ENCODE results near the gene SPATA13.

DNA sequence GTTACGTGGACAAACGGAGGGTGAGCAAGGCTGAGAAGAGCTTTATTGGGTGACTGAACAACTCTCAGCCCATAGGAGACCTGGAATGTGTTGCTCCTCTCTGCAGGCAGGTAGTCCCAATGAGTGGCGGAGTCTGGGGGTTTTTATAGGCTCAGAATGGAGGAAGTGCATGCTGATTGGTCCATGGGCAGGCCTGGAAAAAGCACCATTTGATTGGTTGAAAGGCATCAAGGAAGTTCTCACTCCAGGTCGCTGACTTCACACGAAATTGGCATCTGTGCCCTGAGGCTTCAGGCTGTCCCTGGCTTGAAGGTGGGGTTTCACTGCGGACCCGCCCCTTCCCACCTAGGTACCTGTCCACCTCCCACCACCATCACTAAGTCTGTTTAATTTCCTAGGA, 65.4 kb downstream of the SPATA13 start:
- no peak for TF ChIP-seq POLR2A (IDR thresholded peaks at IDR 0.05)
- TF ChIP-seq, protein P1, sequence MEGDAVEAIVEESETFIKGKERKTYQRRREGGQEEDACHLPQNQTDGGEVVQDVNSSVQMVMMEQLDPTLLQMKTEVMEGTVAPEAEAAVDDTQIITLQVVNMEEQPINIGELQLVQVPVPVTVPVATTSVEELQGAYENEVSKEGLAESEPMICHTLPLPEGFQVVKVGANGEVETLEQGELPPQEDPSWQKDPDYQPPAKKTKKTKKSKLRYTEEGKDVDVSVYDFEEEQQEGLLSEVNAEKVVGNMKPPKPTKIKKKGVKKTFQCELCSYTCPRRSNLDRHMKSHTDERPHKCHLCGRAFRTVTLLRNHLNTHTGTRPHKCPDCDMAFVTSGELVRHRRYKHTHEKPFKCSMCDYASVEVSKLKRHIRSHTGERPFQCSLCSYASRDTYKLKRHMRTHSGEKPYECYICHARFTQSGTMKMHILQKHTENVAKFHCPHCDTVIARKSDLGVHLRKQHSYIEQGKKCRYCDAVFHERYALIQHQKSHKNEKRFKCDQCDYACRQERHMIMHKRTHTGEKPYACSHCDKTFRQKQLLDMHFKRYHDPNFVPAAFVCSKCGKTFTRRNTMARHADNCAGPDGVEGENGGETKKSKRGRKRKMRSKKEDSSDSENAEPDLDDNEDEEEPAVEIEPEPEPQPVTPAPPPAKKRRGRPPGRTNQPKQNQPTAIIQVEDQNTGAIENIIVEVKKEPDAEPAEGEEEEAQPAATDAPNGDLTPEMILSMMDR (IDR thresholded peaks at IDR 0.05): no peak

All from uterus (tissue), 2 donors.